Activated CD4-positive, alpha-beta memory T cell treated with anti-CD3 and anti-CD28 coated beads, Interleukin-2, amount 10 ng/mL, durations not matched to agents 7 days and 5 days (primary cell): ENCODE results near the gene SDK1. TPM values are rescaled to one million over a fixed set of nuclear protein-coding genes. Genes with fewer than 3 reads are reported as not detected.

Experiments
- CTCF ChIA-PET: fragments of 350-600 bp; sonication (Branson Sonifier 250); formaldehyde crosslinking; loops from one replicate; lab custom pipeline; 2021; ENCODE audit warnings: antibody characterized with exemption, inconsistent platforms; lab: Charles Lee
- POLR2A ChIA-PET: fragments of 350-600 bp; sonication (Branson Sonifier 250); formaldehyde crosslinking; loops from one replicate; lab custom pipeline; 2021; ENCODE audit warnings: antibody characterized with exemption; lab: Charles Lee
- DNase-seq: peaks from one replicate; pipeline ENCODE4 v3.0.0-alpha.2; 2020
- H3K27ac Mint-ChIP-seq: one replicate; pipeline ENCODE4 v1.8.0; 2021; ENCODE audit warnings: mild to moderate bottlenecking, mixed read lengths
- H3K27me3 Mint-ChIP-seq: one replicate; pipeline ENCODE4 v1.8.0; 2021; ENCODE audit warnings: mixed read lengths
- H3K36me3 Mint-ChIP-seq: one replicate; pipeline ENCODE4 v1.8.0; 2021; ENCODE audit warnings: low read depth, mixed read lengths
- H3K4me1 Mint-ChIP-seq: one replicate; pipeline ENCODE4 v1.8.0; 2021; ENCODE audit warnings: mixed read lengths
- H3K4me3 Mint-ChIP-seq: one replicate; pipeline ENCODE4 v1.8.0; 2021; ENCODE audit warnings: mild to moderate bottlenecking, mixed read lengths
- H3K9me3 Mint-ChIP-seq: one replicate; pipeline ENCODE4 v1.8.0; 2021; ENCODE audit warnings: mixed read lengths
- total RNA-seq, 2 experiments: library from RNA; stranded (reverse); gene quantifications; one replicate each; pipeline ENCODE4 v1.2.3, GENCODE V29; 2021

The SDK1 gene
- total RNA-seq, 2 experiments from 2014 or later = 0.03 to 0.05 TPM

DNA sequence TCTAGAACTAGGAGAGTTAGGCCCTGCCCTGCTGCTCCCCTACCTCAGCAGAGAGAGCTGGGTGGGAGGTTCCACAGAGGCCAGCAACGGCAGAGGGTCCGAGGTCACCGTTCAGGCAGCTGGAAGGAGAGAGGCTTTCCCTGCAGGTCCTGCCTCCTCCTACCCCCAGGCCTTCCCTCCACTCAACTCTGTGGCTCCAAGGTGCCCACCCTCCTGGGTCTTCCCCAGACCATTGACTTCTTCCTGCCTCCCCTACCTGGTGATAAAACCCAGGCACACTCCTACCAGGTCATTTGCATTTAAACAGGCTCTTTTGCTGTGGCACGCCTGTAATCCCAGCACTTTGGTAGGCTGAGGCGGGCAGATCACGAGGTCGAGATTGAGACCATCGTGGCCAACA lies 865.8 kb downstream of the SDK1 start:
- POLR2A ChIA-PET = no interaction called here
- H3K36me3 Mint-ChIP-seq = no peaks in the 10 kb centered on the region

DNA sequence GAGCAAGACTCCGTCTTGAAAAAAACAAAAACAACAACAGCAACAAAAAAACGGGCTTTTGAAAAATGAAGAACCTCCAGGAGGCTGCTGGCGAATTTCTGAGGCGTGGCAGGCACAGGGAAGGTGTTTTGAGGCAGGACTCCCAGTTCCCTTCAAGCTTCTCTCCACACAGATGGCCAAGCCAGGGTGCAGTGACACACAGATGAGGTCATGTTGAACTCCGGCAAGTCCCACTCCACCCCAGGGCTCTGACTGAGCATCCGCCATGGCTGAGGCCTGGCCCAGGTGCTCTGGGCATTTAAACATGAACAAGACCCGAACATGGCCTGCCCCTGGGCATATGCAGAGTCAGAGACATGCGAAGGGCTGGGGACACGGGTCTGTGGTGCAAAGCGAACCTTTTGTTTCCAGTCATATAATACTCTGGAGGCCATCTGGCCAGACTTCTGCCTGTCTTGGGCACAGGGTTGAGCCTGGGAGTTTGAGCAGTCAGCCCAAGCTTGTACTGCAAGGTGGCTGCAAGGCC lies 866.4 kb downstream of the SDK1 start:
- CTCF ChIA-PET = no interaction called here
- POLR2A ChIA-PET = no interaction called here
- H3K4me1 Mint-ChIP-seq = no peaks in the 10 kb centered on the region
- DNase-seq = no peak
- H3K27me3 Mint-ChIP-seq = no peaks in the 10 kb centered on the region
- no peaks in the 10 kb centered on the region for H3K9me3 Mint-ChIP-seq
- no peaks in the 10 kb centered on the region for H3K36me3 Mint-ChIP-seq
- H3K4me3 Mint-ChIP-seq = no peak overlapping the region
- H3K27ac Mint-ChIP-seq = no peak overlapping the region

More for the DNA sequence above, 865.8 kb downstream of the SDK1 start:
- Mint-ChIP-seq H3K27ac (no peak overlapping the region), H3K27me3 (no peaks in the 10 kb centered on the region), H3K4me1 (no peaks in the 10 kb centered on the region), H3K4me3 (no peak overlapping the region), H3K9me3 (no peaks in the 10 kb centered on the region)
- no peak for DNase-seq
- CTCF ChIA-PET = no interaction called here

DNA sequence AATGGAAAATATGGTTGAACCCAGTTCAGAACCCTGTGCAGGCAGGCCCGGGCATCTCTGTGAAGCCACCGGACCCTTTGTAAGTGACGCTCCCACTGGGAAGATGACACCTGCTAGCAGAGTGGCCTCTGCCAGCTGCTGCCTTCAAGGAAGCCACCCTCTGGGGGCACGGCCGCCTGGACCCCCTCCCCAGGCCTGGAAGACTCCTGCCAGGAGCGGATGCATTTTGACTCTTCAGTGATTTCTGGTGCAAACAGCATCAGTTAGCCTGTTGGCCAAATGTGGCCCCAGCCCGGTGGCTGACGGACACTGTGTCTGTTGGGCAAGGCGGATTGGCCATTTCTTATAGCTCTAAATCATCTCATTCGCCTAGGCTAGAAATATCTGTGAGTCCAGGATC lies 867.0 kb downstream of the SDK1 start:
- H3K4me1 Mint-ChIP-seq = no peaks in the 10 kb centered on the region
- H3K27ac Mint-ChIP-seq = no peak overlapping the region
- no peaks in the 10 kb centered on the region for H3K27me3 Mint-ChIP-seq
- no peak overlapping the region for H3K4me3 Mint-ChIP-seq
- no peak for DNase-seq
- POLR2A ChIA-PET = no interaction called here
- CTCF ChIA-PET = no interaction called here
- no peaks in the 10 kb centered on the region for H3K36me3 Mint-ChIP-seq
- no peaks in the 10 kb centered on the region for H3K9me3 Mint-ChIP-seq

DNA sequence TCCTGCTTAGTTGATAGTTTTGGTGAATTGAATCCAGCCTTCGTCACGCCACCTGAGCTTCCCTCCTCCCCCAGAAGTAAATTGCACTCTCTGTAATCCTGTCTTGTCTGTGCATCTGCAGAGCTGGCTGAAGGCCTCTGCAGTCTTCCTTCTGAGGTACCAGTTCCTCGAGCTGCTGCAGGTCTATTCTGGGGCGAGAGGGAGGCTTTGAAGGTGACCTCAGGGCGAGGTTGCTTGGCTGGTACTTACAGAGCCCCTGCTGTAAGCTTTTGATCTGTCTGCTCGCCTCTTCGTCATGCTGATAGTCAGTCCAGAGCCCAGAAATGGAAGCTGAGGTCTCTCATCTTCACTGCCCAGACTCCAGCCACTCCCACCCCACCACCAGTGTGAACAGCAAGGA lies 867.5 kb downstream of the SDK1 start:
- no peaks in the 10 kb centered on the region for H3K9me3 Mint-ChIP-seq
- CTCF ChIA-PET = no interaction called here
- no peaks in the 10 kb centered on the region for H3K36me3 Mint-ChIP-seq
- no peak overlapping the region for H3K4me3 Mint-ChIP-seq
- POLR2A ChIA-PET = no interaction called here
- DNase-seq = no peak
- H3K27ac Mint-ChIP-seq = no peak overlapping the region
- H3K4me1 Mint-ChIP-seq = no peaks in the 10 kb centered on the region
- H3K27me3 Mint-ChIP-seq = no peaks in the 10 kb centered on the region

DNA sequence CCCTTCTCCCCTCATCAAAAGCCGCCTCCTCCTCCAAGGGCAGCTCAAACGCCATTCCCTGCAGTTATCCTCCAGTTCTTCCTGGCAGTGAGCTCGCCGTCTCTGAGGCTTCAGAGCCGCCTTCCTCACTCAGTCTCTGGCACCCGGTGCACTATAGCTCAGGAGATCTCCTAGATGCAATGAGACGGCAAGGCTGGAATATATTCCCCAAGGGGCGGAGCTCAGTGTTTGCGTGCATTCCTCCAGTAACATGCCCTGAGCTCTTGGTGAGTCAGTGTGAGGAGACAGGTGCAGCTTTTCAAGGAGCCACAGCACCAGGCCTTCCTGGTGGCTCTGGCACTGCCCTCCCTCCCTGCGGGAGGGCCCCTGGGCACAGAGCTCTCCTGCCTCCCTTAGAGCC lies 868.4 kb downstream of the SDK1 start:
- Mint-ChIP-seq H3K27ac (no peak overlapping the region), H3K4me1 (no peaks in the 10 kb centered on the region), H3K4me3 (no peak overlapping the region), H3K36me3 (no peaks in the 10 kb centered on the region), H3K9me3 (no peaks in the 10 kb centered on the region), H3K27me3 (no peaks in the 10 kb centered on the region)
- no peak for DNase-seq
- POLR2A ChIA-PET = no interaction called here
- CTCF ChIA-PET = no interaction called here

DNA sequence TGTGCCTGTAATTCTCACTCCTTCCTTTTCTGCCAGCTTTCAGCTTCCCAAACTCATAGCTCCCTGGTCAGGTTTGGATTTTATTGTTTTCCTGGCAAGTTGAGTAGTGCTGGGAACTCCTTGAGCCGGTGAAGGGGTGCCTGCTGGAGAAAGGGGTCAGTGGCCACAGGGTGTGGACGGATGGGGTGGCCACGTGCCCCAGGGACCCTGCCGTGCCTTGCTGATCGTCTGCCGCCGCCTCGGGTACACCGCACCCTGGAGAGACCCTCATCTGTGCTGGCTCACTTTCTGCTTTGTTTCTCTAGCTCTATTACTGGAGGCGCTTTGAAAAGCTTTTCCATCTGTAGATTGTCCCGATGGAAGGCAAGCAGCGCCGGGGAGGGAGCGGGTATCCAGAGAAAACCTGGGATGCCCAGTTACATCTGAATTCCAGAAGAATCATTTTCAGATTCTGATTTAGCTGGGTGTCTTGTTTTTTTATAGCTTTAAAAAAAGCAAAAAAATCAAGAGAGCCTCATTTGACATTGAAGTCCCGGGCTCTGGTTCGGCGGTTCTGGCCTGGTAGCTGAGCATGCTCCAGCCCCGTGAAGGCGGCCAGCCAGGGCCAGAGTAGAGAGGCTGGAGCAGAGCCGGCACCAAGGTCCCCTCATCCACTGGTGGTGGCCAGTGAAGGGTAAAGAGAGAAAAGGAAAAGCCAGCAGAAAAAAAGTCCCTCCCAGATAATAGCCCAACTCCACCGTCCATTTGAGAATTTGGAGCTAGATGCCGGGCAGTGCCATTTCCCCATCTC lies 870.1 kb downstream of the SDK1 start:
- DNase-seq = no peak
- Mint-ChIP-seq H3K36me3 (no peaks in the 10 kb centered on the region), H3K4me3 (no peak overlapping the region), H3K27ac (no peak overlapping the region), H3K4me1 (no peaks in the 10 kb centered on the region), H3K27me3 (no peaks in the 10 kb centered on the region), H3K9me3 (no peaks in the 10 kb centered on the region)
- ChIA-PET POLR2A (no interaction called here), CTCF (interaction anchor here (0.6 kb wide), 1 partner anchor 215 kb away, joined by 5 read pairs; no protein-coding TSS in a partner anchor)

DNA sequence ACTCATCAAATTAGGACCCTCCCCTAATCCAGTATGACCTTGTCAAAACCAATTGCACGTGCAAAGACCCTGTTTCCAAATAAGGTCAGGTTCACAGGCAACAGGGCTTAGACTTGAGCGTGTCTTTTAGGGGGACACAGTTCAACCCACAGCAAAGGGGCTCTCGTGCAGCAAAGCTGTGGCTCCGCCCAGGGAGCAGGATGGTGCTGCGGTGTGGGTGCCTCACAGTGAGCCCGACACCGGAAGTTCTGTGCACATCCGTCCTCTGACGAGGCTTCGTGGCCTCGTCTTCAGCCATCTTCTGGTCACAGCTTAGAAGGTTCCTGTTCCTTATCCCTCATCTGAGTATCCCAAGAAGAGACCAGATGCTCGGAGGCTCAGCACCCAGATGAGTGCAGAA lies 871.8 kb downstream of the SDK1 start:
- H3K27ac Mint-ChIP-seq = no peak overlapping the region
- no peak for DNase-seq
- H3K9me3 Mint-ChIP-seq = no peaks in the 10 kb centered on the region
- H3K4me1 Mint-ChIP-seq = no peaks in the 10 kb centered on the region
- H3K27me3 Mint-ChIP-seq = no peaks in the 10 kb centered on the region
- no peaks in the 10 kb centered on the region for H3K36me3 Mint-ChIP-seq
- ChIA-PET POLR2A (no interaction called here), CTCF (no interaction called here)
- no peak overlapping the region for H3K4me3 Mint-ChIP-seq

DNA sequence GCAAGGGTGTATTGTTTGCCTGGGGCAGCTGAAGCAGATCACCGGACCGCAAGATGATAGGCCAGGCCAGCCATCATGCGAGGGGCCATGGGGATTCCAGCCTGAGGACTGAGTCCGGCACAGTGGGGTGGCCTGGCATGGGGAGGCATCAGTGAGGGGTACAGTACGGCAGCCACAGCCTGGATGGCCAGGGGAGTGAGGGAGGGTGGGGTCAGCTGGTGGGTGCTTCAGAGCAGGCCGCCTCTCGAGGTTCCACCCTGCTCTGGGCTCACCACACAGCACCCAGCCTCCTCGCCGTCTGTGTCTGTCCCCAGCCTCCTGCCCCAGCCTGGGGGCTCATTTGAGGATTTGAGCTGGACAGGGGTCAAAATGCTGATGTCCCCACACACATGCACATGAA lies 872.6 kb downstream of the SDK1 start:
- DNase-seq = no peak
- no peak overlapping the region for H3K27ac Mint-ChIP-seq
- H3K4me1 Mint-ChIP-seq = no peaks in the 10 kb centered on the region
- H3K9me3 Mint-ChIP-seq = no peaks in the 10 kb centered on the region
- no peaks in the 10 kb centered on the region for H3K27me3 Mint-ChIP-seq
- ChIA-PET CTCF (no interaction called here), POLR2A (no interaction called here)
- no peaks in the 10 kb centered on the region for H3K36me3 Mint-ChIP-seq
- no peak overlapping the region for H3K4me3 Mint-ChIP-seq

DNA sequence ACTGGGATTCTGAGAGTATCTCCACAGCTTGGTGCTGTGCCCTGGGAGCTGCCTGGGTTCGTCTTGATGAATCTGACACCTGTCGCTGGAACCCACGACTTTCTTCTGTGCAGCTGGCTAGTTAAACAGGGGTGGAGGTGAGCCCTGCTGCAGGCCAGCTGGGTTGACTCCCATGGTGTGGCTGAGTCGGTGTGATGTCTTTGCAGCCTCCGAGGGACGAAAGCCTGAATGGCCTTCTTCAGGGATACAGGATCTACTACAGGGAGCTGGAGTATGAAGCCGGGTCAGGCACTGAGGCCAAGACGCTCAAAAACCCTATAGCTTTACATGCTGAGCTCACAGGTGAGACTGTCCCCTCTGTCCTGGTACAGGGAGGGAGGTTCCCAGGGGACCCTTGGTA lies 873.0 kb downstream of the SDK1 start:
- DNase-seq = no peak
- Mint-ChIP-seq H3K36me3 (no peaks in the 10 kb centered on the region), H3K4me3 (no peak overlapping the region), H3K9me3 (no peaks in the 10 kb centered on the region), H3K4me1 (no peaks in the 10 kb centered on the region), H3K27me3 (no peaks in the 10 kb centered on the region), H3K27ac (no peak overlapping the region)
- POLR2A ChIA-PET = no interaction called here
- CTCF ChIA-PET = no interaction called here

DNA sequence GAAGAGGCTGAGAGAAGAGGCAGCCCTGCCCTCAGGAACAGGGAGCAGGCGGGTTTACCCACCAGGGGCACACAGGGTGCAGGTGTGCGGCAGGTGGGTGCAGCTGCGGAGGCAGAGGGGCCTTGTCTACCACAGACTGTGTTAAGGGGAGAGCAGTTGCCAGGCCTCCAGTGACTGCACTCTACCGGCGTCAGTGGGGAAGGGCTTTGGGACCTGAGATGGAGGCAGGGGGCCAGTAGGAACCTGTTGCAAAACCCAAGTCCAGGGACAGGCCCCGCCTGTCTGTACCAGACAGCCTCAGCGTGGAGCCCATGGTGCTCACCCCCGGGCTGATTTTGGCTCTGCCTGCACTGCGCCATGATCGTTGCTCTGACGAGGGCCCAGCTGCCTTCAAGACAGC lies 873.4 kb downstream of the SDK1 start:
- no peak for DNase-seq

DNA sequence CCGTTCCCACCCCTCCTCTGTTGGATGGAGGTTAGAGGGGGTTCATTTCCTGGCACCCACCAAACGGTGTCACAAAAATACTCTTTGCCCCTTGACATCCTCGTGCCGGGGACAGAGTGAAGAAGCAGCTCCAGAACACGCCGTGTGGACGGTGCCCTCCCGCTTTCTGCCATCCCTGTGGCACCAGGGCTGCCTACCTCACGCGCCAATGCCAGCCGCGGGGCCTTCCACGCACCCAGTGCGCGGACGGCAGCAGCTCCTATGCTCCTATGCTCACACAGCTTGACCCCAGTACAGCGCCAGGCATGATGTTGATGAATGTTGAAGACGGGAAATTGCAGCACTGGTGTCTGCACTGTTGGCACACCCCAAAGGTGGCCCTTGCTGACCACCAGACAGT lies 873.8 kb downstream of the SDK1 start:
- H3K27me3 Mint-ChIP-seq = no peaks in the 10 kb centered on the region
- H3K4me3 Mint-ChIP-seq = no peak overlapping the region
- H3K9me3 Mint-ChIP-seq = no peaks in the 10 kb centered on the region
- H3K27ac Mint-ChIP-seq = no peak overlapping the region
- ChIA-PET CTCF (no interaction called here), POLR2A (no interaction called here)
- H3K36me3 Mint-ChIP-seq = no peaks in the 10 kb centered on the region
- no peaks in the 10 kb centered on the region for H3K4me1 Mint-ChIP-seq
- DNase-seq = no peak

More for the DNA sequence above, 873.4 kb downstream of the SDK1 start:
- H3K27ac Mint-ChIP-seq = no peak overlapping the region
- ChIA-PET POLR2A (no interaction called here), CTCF (no interaction called here)
- H3K9me3 Mint-ChIP-seq = no peaks in the 10 kb centered on the region
- no peak overlapping the region for H3K4me3 Mint-ChIP-seq
- H3K36me3 Mint-ChIP-seq = no peaks in the 10 kb centered on the region
- H3K27me3 Mint-ChIP-seq = no peaks in the 10 kb centered on the region
- H3K4me1 Mint-ChIP-seq = no peaks in the 10 kb centered on the region

DNA sequence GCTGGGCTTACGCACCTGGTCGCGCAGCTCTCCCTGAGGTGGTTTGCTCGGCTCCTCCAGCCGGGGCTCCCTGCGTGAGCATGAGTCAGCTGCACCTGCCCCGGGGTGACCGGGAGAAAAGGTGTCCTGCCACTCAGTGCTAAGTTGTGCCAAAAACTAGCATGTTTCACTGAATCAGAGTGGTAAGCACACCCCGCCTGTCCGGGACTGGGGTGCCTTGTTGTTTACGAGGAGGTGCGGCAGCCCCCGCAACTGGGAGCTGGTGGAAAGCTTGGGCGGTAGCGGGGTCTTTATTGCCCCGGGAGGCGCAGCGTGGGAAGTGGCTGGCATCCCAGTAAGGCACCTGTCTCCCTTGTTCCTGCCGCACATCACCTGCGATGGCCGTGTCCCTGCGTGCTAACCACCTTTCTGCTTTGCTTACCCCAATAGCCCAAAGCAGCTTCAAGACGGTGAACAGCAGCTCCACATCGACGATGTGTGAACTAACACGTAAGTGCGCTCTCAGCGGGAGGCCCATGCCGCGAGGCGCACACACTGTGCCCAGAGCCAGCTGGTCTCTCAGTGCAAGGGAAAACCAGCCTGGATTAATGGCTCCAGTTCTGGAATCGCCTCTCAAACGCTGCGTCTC lies 874.4 kb downstream of the SDK1 start:
- no peak for DNase-seq
- H3K27me3 Mint-ChIP-seq = no peaks in the 10 kb centered on the region
- peaks cover 1% of the 10 kb centered on the region for H3K9me3 Mint-ChIP-seq
- CTCF ChIA-PET = no interaction called here
- POLR2A ChIA-PET = no interaction called here
- H3K4me1 Mint-ChIP-seq = no peaks in the 10 kb centered on the region
- H3K4me3 Mint-ChIP-seq = no peak overlapping the region
- H3K27ac Mint-ChIP-seq = no peak overlapping the region
- H3K36me3 Mint-ChIP-seq = no peaks in the 10 kb centered on the region

DNA sequence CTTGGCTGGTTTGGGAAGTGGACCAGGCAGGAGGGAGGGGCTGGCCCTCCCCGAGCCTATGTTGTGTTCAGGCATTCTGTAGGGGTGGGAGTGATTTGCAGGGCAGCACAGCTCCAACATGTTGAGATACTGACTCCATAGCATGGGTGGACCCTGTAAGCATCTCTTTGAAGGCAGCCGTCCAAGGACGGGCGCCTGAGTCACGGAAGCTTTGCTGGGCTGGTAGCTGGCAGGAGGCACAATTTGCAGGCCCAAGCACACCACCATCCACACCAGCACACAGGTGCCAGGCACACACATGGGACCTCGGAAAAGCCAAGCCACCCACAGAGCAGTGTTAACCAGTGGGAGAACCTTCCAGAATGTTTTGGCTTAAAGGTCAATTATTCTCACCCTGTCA lies 875.9 kb downstream of the SDK1 start:
- no peak overlapping the region for H3K4me3 Mint-ChIP-seq
- ChIA-PET POLR2A (no interaction called here), CTCF (no interaction called here)
- no peaks in the 10 kb centered on the region for H3K36me3 Mint-ChIP-seq
- DNase-seq = no peak
- H3K27me3 Mint-ChIP-seq = no peaks in the 10 kb centered on the region
- H3K9me3 Mint-ChIP-seq = peaks cover 3% of the 10 kb centered on the region
- no peak overlapping the region for H3K27ac Mint-ChIP-seq
- no peaks in the 10 kb centered on the region for H3K4me1 Mint-ChIP-seq

DNA sequence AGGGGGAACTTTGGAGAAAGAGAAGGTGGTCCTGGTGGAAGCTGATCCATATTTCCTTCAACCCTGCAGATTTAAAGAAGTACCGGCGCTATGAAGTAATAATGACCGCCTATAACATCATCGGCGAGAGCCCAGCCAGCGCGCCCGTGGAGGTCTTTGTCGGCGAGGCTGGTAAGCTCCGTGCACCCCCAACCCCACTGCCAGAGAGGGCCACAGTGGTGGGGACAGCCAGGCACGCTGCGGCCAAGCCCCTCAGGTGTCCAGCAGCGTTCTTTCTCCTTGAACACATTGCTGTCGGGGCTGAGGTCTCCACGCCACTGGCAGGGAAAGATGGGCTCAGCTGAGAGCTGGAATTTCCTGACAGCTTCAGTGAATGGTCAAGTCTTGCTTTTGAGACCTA lies 877.4 kb downstream of the SDK1 start:
- Mint-ChIP-seq H3K4me3 (no peak overlapping the region), H3K36me3 (no peaks in the 10 kb centered on the region), H3K4me1 (no peaks in the 10 kb centered on the region), H3K9me3 (peaks cover 3% of the 10 kb centered on the region), H3K27me3 (no peaks in the 10 kb centered on the region), H3K27ac (no peak overlapping the region)
- ChIA-PET CTCF (no interaction called here), POLR2A (no interaction called here)
- DNase-seq = no peak
